NCI-H128 (cell line): Measurements from ENCODE around the gene FLNC.

Experiments
- DNase-seq: peaks from one replicate; lab custom pipeline; 2025; ENCODE audit not compliant: unreplicated experiment; lab: John Stamatoyannopoulos, UW

FLNC gene

GRCh38 chr7:128831994-128832879 is 2.0 kb downstream of the FLNC start:
- DNase-seq, result no peak

- no peak for DNase-seq
These were observed 2.6 kb downstream of the FLNC start for GRCh38 chr7:128832880-128833147.

- no peak for DNase-seq
These were observed 3.1 kb downstream of the FLNC start for GRCh38 chr7:128833148-128833945.

GRCh38 chr7:128833946-128834325 is 3.7 kb downstream of the FLNC start:
- DNase-seq, result no peak

- no peak for DNase-seq
These were observed 5.1 kb downstream of the FLNC start for GRCh38 chr7:128835231-128835751.

GRCh38 chr7:128835790-128836641 is 5.8 kb downstream of the FLNC start:
- no peak for DNase-seq

- no peak for DNase-seq
These were observed 6.6 kb downstream of the FLNC start for GRCh38 chr7:128836729-128837348.

GRCh38 chr7:128837521-128837921 is 7.3 kb downstream of the FLNC start:
- no peak for DNase-seq

- no peak for DNase-seq
These were observed 8.0 kb downstream of the FLNC start for GRCh38 chr7:128838109-128838779.

GRCh38 chr7:128838981-128839731 is 8.9 kb downstream of the FLNC start:
- no peak for DNase-seq

- DNase-seq, result no peak
These were observed 9.6 kb downstream of the FLNC start for GRCh38 chr7:128839751-128840177.

- DNase-seq, result no peak
These were observed 10.3 kb downstream of the FLNC start for GRCh38 chr7:128840326-128841170.

GRCh38 chr7:128841171-128841690 is 11.0 kb downstream of the FLNC start:
- no peak for DNase-seq

GRCh38 chr7:128841921-128842673 is 11.9 kb downstream of the FLNC start:
- no peak for DNase-seq

- DNase-seq, result no peak
These were observed 12.8 kb downstream of the FLNC start for GRCh38 chr7:128842674-128843641.

GRCh38 chr7:128843938-128844621 is 13.9 kb downstream of the FLNC start:
- no peak for DNase-seq
